ENCODE data around the gene ICE2.

DNA sequence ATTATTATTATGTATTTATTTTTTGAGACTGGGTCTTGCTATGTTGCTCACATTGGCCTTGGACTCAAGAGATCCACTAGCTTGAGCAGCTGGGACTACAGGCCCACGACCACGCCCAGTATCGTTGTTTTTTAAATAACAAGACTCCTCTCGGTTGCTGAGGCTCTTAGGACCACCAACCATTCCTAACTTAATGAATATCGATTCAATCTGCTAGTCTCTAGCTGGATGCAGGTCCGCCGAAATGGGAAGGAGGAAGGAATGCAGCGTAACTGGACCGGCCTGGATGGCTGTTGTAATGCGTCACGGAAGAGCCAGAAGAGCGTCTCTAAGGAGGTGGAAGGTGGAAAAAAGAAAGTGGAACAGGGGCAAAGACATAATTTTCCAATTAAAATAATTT is 82.8 kb downstream of the ICE2 start:
- TF ChIP-seq ZNF274 (IDR thresholded peaks at IDR 0.05; ENCODE audit: low read depth, low read length) (no peak), YY1 (IDR thresholded peaks at IDR 0.05; ENCODE audit: insufficient read depth, insufficient read length) (no peak)
